ENCODE results near the gene ASIC4. TPM values are rescaled to one million over a fixed set of nuclear protein-coding genes. Genes with fewer than 3 reads are reported as not detected.
A peak's percentile ranks its signal among the peaks of the same experiment; 100 is the strongest.

ASIC4 gene
- total and polyA plus RNA-seq, 9 of the 15 experiments (the other 6 are each of a cell fraction or from before 2014, with no cell fraction given), result 0.07 to 19.2 (median 4.8) TPM

- peak; percentile 61 to 86 (median 66) for DNase-seq (ENCODE audit: extremely low read depth in 1 of 4, low spot score in 3 of 4)
- peak; percentile 87 for FAIRE-seq
- no TSS peak for BruUV-seq (replicated peaks)
- Histone ChIP-seq H2AFZ (ENCODE audit: low read depth, low read length) (peak overlapping the region; percentile 64; the same call in 1 of the 2 replicates), H4K20me1 (replicated peaks; ENCODE audit: control insufficient read depth, insufficient read depth, low read length) (no peaks in the 10 kb centered on the region), H3K4me1 (replicated peaks in 1 of 2; ENCODE audit: control insufficient read depth in 2 of 2, insufficient read depth in 2 of 2, low read length in 2 of 2) (peaks cover 82 to 91% of the 10 kb centered on the region in 2 experiments), H3K27me3 (ENCODE audit: control insufficient read depth in 2 of 2, insufficient read depth in 2 of 2, low read length in 2 of 2) (no peaks in the 10 kb centered on the region), H3K27ac (ENCODE audit: extremely low read depth, low read depth, low read length) (peak overlapping the region; percentile 89), H3K4me3 (peak overlapping the region; percentile 22; the same call in 1 of the 2 replicates), H3K9me1 (ENCODE audit: control insufficient read depth, insufficient read depth, low read length) (peaks cover 3% of the 10 kb centered on the region), H3K9ac (ENCODE audit: insufficient read depth in 1 of 2, low read depth in 2 of 2, low read length in 2 of 2) (peak overlapping the region; percentile 70 to 86), H3K36me3 (ENCODE audit: control insufficient read depth, insufficient read depth, low read length) (peaks cover 33% of the 10 kb centered on the region; the same call in 2 of the 3 replicates), H3K9me3 (replicated peaks; ENCODE audit: control insufficient read depth, insufficient read depth, low read depth, low read length) (no peaks in the 10 kb centered on the region), H3K4me2 (ENCODE audit: insufficient read depth, low read length) (peak overlapping the region; percentile 75), H3K79me2 (ENCODE audit: control insufficient read depth, insufficient read depth, low read length) (peaks cover 80% of the 10 kb centered on the region)
- peak; percentile 45 for ATAC-seq
- ChIA-PET CTCF (ENCODE audit: low intra/inter-chr PET ratio) (interaction anchor here (0.6 to 1.4 kb wide), 2 partner anchors 27 to 63 kb away, joined by 7 read pairs; a partner anchor contains a TSS), POLR2A (interaction anchor here (0.6 kb wide), 2 partner anchors 10 to 119 kb away, joined by 3 read pairs; no protein-coding TSS in a partner anchor)
- WGBS (ENCODE audit: insufficient coverage, low coverage, missing lambda C conversion rate), result 2% methylated on average over 11 of the region's 70 CpGs
- in situ Hi-C loops (cut with MboI) (loop anchor here (10.0 kb wide), 1 partner anchor 48 kb away; no protein-coding TSS in a partner anchor), intact Hi-C loops (cut with micrococcal nuclease) (no loop called here)
- TF ChIP-seq CREM (IDR thresholded peaks at IDR 0.05; ENCODE audit: low read depth) (no peak; the same call in 1 of the 2 replicates), TAF9B (IDR thresholded peaks at IDR 0.05; ENCODE audit: partially characterized antibody) (peak; percentile 27), SMARCA4 (IDR thresholded peaks at IDR 0.05) (peak; percentile 50), LEF1 (IDR thresholded peaks at IDR 0.05) (peak; percentile 75; the same call in 1 of the 2 replicates), TEAD4 (IDR thresholded peaks at IDR 0.05; ENCODE audit: low read length) (peak; percentile 15; the same call in 1 of the 2 replicates), TEAD4 (CRISPR knock-in tag; IDR thresholded peaks at IDR 0.05; ENCODE audit: borderline replicate concordance) (no peak), MAFG (tag; conservative IDR thresholded peaks at IDR 0.05) (peak; percentile 55), MYNN (IDR thresholded peaks at IDR 0.05) (0 out of 2 replicates have a peak, but pooled peaks have one; percentile 22), MYNN (CRISPR knock-in tag; IDR thresholded peaks at IDR 0.05) (no peak), HDAC1 (IDR thresholded peaks at IDR 0.05) (peak in 1 of 2 experiments; percentile 75; a peak in 2 of 4 replicates), ZNF395 (CRISPR knock-in tag; IDR thresholded peaks at IDR 0.05) (peak; percentile 56), SMAD3 (CRISPR knock-in tag; conservative IDR thresholded peaks at IDR 0.05) (no peak), NCOR1 (IDR thresholded peaks at IDR 0.05) (peak; percentile 53), SMAD1 (IDR thresholded peaks at IDR 0.05; ENCODE audit: low read depth, low read length, partially characterized antibody) (no peak), ARNT (IDR thresholded peaks at IDR 0.05) (0 out of 4 replicates have a peak, but pooled peaks have one; percentile 20 to 45)
- TF ChIP-seq, protein P1, sequence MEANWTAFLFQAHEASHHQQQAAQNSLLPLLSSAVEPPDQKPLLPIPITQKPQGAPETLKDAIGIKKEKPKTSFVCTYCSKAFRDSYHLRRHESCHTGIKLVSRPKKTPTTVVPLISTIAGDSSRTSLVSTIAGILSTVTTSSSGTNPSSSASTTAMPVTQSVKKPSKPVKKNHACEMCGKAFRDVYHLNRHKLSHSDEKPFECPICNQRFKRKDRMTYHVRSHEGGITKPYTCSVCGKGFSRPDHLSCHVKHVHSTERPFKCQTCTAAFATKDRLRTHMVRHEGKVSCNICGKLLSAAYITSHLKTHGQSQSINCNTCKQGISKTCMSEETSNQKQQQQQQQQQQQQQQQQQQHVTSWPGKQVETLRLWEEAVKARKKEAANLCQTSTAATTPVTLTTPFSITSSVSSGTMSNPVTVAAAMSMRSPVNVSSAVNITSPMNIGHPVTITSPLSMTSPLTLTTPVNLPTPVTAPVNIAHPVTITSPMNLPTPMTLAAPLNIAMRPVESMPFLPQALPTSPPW (CRISPR knock-in tag; IDR thresholded peaks at IDR 0.05), result peak; percentile 78
- TF ChIP-seq, protein P2, sequence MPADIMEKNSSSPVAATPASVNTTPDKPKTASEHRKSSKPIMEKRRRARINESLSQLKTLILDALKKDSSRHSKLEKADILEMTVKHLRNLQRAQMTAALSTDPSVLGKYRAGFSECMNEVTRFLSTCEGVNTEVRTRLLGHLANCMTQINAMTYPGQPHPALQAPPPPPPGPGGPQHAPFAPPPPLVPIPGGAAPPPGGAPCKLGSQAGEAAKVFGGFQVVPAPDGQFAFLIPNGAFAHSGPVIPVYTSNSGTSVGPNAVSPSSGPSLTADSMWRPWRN (IDR thresholded peaks at IDR 0.05; ENCODE audit: low read depth), result 0 out of 2 replicates have a peak, but pooled peaks have one; percentile 29
Observed at GRCh38 chr2:219522111-219523030, 8.1 kb downstream of the ASIC4 start.

All from K562 (cell line).